IMR-90 (cell line): Measurements from ENCODE around the gene PNMA1.

Experiments used
- BHLHE40 ChIP-seq: fragments of 150-350 bp; IDR thresholded peaks from 2 replicates; pipeline ENCODE4 v1.6.1; 2016; ENCODE audit warnings: mild to moderate bottlenecking, low read depth, low read length
- CEBPB ChIP-seq: IDR thresholded peaks from 2 replicates; pipeline ENCODE4 v1.6.1; 2012; ENCODE audit warnings: low read depth, low read length, improper control_type of control experiment
- CTCF ChIP-seq: conservative IDR thresholded peaks from 2 replicates; pipeline ENCODE4 v1.5.1; 2012; ENCODE audit warnings: mild to moderate bottlenecking, low read depth, low read length, improper control_type of control experiment
- MAFK ChIP-seq: IDR thresholded peaks from 2 replicates; pipeline ENCODE4 v1.6.1; 2012; ENCODE audit warnings: low read depth, low read length, improper control_type of control experiment
- MXI1 ChIP-seq: IDR thresholded peaks from 2 replicates; pipeline ENCODE4 v1.6.1; 2012; ENCODE audit warnings: low read depth, mild to moderate bottlenecking, low read length, moderate library complexity, borderline replicate concordance
- NFE2L2 ChIP-seq: fragments of 150-350 bp; IDR thresholded peaks from 2 replicates; pipeline ENCODE4 v1.6.1; 2016; ENCODE audit warnings: low read depth, mild to moderate bottlenecking, low read length
- POLR2A ChIP-seq: IDR thresholded peaks from 2 replicates; pipeline ENCODE4 v1.6.1; 2012; ENCODE audit warnings: mild to moderate bottlenecking, low read depth, low read length
- RAD21 ChIP-seq: IDR thresholded peaks from 2 replicates; pipeline ENCODE4 v1.6.1; 2012; ENCODE audit warnings: low read length, improper control_type of control experiment
- RCOR1 ChIP-seq: IDR thresholded peaks from 2 replicates; pipeline ENCODE4 v1.6.1; 2012; ENCODE audit warnings: mild to moderate bottlenecking, low read length, improper control_type of control experiment; ENCODE audit not compliant: insufficient replicate concordance
- RFX5 ChIP-seq: IDR thresholded peaks from 2 replicates; pipeline ENCODE4 v1.8.0; 2012; ENCODE audit warnings: low read depth, mild to moderate bottlenecking, low read length, moderate library complexity
- SMC3 ChIP-seq: fragments of 150-350 bp; IDR thresholded peaks from 2 replicates; pipeline ENCODE4 v1.6.1; 2016; ENCODE audit warnings: low read depth, mild to moderate bottlenecking, antibody characterized with exemption, low read length, moderate library complexity
- TF ChIP-seq, protein P1 (sequence below): fragments of 150-350 bp; IDR thresholded peaks from 2 replicates; pipeline ENCODE4 v1.6.1; 2016; ENCODE audit warnings: low read depth, mild to moderate bottlenecking, low read length, moderate library complexity, borderline replicate concordance
- TF ChIP-seq, protein P2 (sequence below): fragments of 150-350 bp; IDR thresholded peaks from 2 replicates; pipeline ENCODE4 v1.6.1; 2017; ENCODE audit warnings: mild to moderate bottlenecking, antibody characterized with exemption, low read length, low read depth

DNA sequence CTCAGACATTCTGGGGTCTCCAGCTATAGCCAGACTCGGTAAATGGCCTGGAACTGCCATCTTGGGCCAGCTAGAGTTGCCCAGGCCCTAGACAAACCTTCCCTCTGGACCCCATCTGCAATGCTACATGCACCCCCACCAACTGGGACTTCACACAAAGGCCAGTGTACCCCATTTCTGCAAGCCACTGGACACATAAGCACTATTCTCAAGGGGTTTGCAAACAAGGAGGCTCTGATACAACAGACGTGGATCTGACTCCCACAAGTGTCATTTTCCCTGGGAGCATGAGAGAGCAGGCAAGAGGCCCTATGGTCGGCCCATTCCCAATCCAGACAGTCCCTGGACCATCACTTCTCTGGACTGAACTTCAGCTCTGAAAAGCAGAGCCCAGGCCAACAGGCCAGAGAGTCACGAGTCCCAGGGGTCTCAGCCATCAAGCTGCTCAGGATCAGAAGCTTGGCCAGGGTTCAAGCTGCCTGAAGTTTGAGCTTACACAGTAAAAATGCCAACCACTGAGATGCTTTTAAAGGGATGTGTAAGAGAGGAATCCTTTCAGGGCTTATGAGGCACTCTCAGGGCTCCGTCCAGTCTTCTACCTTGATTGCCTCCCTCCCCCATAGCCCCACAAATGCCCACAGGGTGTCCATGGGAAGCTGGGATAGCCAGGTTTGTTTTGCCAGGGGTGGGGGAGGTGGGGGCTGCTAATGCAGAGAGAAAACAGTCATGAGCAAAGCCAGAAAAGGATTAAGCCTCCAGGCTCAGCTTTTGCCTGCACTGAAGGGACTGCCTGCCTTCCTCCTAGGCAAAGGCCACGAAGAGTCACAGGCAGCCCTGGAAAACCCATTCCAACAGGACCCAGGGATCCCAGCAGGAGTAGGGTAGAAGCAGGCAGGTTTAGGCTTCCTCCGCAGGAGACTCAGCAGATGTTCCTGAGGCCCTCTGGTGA, 31.7 kb upstream of the PNMA1 start:
- TF ChIP-seq CTCF (no peak), RAD21 (no peak), CEBPB (no peak), RCOR1 (no peak), POLR2A (no peak), MXI1 (no peak), MAFK (no peak), SMC3 (no peak), BHLHE40 (no peak), RFX5 (no peak), NFE2L2 (no peak)
- TF ChIP-seq, protein P1, sequence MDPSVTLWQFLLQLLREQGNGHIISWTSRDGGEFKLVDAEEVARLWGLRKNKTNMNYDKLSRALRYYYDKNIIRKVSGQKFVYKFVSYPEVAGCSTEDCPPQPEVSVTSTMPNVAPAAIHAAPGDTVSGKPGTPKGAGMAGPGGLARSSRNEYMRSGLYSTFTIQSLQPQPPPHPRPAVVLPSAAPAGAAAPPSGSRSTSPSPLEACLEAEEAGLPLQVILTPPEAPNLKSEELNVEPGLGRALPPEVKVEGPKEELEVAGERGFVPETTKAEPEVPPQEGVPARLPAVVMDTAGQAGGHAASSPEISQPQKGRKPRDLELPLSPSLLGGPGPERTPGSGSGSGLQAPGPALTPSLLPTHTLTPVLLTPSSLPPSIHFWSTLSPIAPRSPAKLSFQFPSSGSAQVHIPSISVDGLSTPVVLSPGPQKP, result no peak
- TF ChIP-seq, protein P2, sequence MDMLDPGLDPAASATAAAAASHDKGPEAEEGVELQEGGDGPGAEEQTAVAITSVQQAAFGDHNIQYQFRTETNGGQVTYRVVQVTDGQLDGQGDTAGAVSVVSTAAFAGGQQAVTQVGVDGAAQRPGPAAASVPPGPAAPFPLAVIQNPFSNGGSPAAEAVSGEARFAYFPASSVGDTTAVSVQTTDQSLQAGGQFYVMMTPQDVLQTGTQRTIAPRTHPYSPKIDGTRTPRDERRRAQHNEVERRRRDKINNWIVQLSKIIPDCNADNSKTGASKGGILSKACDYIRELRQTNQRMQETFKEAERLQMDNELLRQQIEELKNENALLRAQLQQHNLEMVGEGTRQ, result no peak
